A673 (cell line): ENCODE results near the gene C1orf21. TPM values are rescaled to one million over a fixed set of nuclear protein-coding genes. Genes with fewer than 3 reads are reported as not detected.

Experiments
- BruUV-seq: library from RNA; stranded (reverse); fragments of 400-500 nt; replicated peaks from 2 replicates; lab custom pipeline; 2021; lab: Mats Ljungman, UMichigan
- CTCF ChIA-PET: fragments of 300-600 bp; sonication (Branson Sonifier 250); formaldehyde crosslinking; loops from one replicate; lab custom pipeline; 2022; ENCODE audit warnings: antibody characterized with exemption; lab: Charles Lee
- POLR2A ChIA-PET: fragments of 300-600 bp; sonication (Branson Sonifier 250); formaldehyde crosslinking; loops from one replicate; lab custom pipeline; 2022; ENCODE audit warnings: antibody characterized with exemption; ENCODE audit not compliant: low non-redundant PET; lab: Charles Lee
- DNase-seq: peaks from one replicate; pipeline ENCODE4 v3.0.0-alpha.2; 2015; ENCODE audit warnings: low spot score
- H3K27ac ChIP-seq: fragments of 200-600 bp; sonication (generic); 2 replicates; pipeline ENCODE4 v1.5.1; 2016; ENCODE audit warnings: mixed run types, low read depth, mild to moderate bottlenecking, mixed read lengths, antibody characterized with exemption, low read length; ENCODE audit not compliant: poor library complexity, severe bottlenecking
- H3K27me3 ChIP-seq: fragments of 200-600 bp; sonication (generic); replicated peaks from 2 replicates; pipeline ENCODE4 v1.6.1; 2017; ENCODE audit warnings: mixed run types, low read depth, mild to moderate bottlenecking, mixed read lengths, antibody characterized with exemption, low read length; ENCODE audit not compliant: insufficient read depth, poor library complexity
- H3K36me3 ChIP-seq: fragments of 200-600 bp; sonication (generic); 2 replicates; pipeline ENCODE4 v1.6.1; 2016; ENCODE audit warnings: mixed run types, mild to moderate bottlenecking, mixed read lengths, antibody characterized with exemption, low read length; ENCODE audit not compliant: insufficient read depth, poor library complexity, severe bottlenecking
- H3K4me1 ChIP-seq: fragments of 200-600 bp; sonication (generic); 2 replicates; pipeline ENCODE4 v1.6.1; 2017; ENCODE audit warnings: mixed run types, mild to moderate bottlenecking, mixed read lengths, antibody characterized with exemption, low read length; ENCODE audit not compliant: insufficient read depth, poor library complexity, severe bottlenecking
- H3K4me3 ChIP-seq: fragments of 200-600 bp; sonication (generic); 2 replicates; pipeline ENCODE4 v1.5.1; 2016; ENCODE audit warnings: low read depth, mixed run types, mild to moderate bottlenecking, mixed read lengths, low read length; ENCODE audit not compliant: poor library complexity, severe bottlenecking
- H3K9me3 ChIP-seq: fragments of 200-600 bp; sonication (generic); 2 replicates; pipeline ENCODE4 v1.6.1; 2016; ENCODE audit warnings: mixed run types, low read depth, mild to moderate bottlenecking, mixed read lengths, antibody characterized with exemption, low read length; ENCODE audit not compliant: poor library complexity, severe bottlenecking
- CTCF ChIP-seq: fragments of 300-800, 200-600 bp; sonication (generic); conservative IDR thresholded peaks from 2 replicates; pipeline ENCODE4 v1.5.1; 2017; ENCODE audit warnings: low read depth, mild to moderate bottlenecking, antibody characterized with exemption, low read length, moderate library complexity, mixed read lengths
- EZH2 ChIP-seq: fragments of 200-600 bp; sonication (generic); IDR thresholded peaks from 2 replicates; pipeline ENCODE4 v1.6.1; 2017; ENCODE audit warnings: borderline replicate concordance, low read depth, mild to moderate bottlenecking, mixed read lengths, antibody characterized with exemption, low read length; ENCODE audit not compliant: poor library complexity, severe bottlenecking
- intact Hi-C: fragments of 100-400 bp; cut with micrococcal nuclease; formaldehyde crosslinking; loops from one replicate; pipeline ENCODE4 v1.10.0; 2022; ENCODE audit not compliant: unreplicated experiment
- total RNA-seq: library from RNA; stranded (reverse); gene quantifications from 2 replicates; pipeline ENCODE4 v1.2.3, GENCODE V29; 2021

Gene C1orf21
- total RNA-seq, 1 experiment from 2014 or later = 31.3 TPM

- H3K4me1 ChIP-seq = peaks cover 31% of the 10 kb centered on the region
- TF ChIP-seq EZH2 (no peak), CTCF (no peak)
- no peak overlapping the region for H3K4me3 ChIP-seq
- H3K36me3 ChIP-seq = no peaks in the 10 kb centered on the region
- CTCF ChIA-PET = no interaction called here
- no peaks in the 10 kb centered on the region for H3K9me3 ChIP-seq
- no peaks in the 10 kb centered on the region for H3K27me3 ChIP-seq
- BruUV-seq = no TSS peak
- intact Hi-C loops = no loop called here
- H3K27ac ChIP-seq = no peak overlapping the region
- DNase-seq = no peak
- POLR2A ChIA-PET = no interaction called here
These were observed 37.3 kb downstream of the C1orf21 start for GRCh38 chr1:184424157-184424556.

GRCh38 chr1:184424945-184425344, 38.1 kb downstream of the C1orf21 start:
- no peaks in the 10 kb centered on the region for H3K27me3 ChIP-seq
- H3K4me3 ChIP-seq = no peak overlapping the region
- intact Hi-C loops = no loop called here
- no peak for DNase-seq
- TF ChIP-seq EZH2 (no peak), CTCF (no peak)
- ChIA-PET POLR2A (no interaction called here), CTCF (no interaction called here)
- peaks cover 24% of the 10 kb centered on the region for H3K4me1 ChIP-seq
- no peaks in the 10 kb centered on the region for H3K36me3 ChIP-seq
- H3K9me3 ChIP-seq = no peaks in the 10 kb centered on the region
- H3K27ac ChIP-seq = no peak overlapping the region
- BruUV-seq = no TSS peak

- BruUV-seq = no TSS peak
- ChIA-PET POLR2A (no interaction called here), CTCF (no interaction called here)
- TF ChIP-seq EZH2 (no peak), CTCF (no peak)
- intact Hi-C loops = no loop called here
- H3K27me3 ChIP-seq = no peaks in the 10 kb centered on the region
- H3K9me3 ChIP-seq = no peaks in the 10 kb centered on the region
- H3K4me1 ChIP-seq = peaks cover 22% of the 10 kb centered on the region
- no peak overlapping the region for H3K27ac ChIP-seq
- H3K36me3 ChIP-seq = no peaks in the 10 kb centered on the region
- peak; percentile 43 for DNase-seq
- no peak overlapping the region for H3K4me3 ChIP-seq
These were observed 38.8 kb downstream of the C1orf21 start for GRCh38 chr1:184425449-184426277.
